Neural cell (in vitro differentiated cells): Measurements from ENCODE around the gene PIM3. TPM values are rescaled to one million over a fixed set of nuclear protein-coding genes. Genes with fewer than 3 reads are reported as not detected.

ENCODE experiments used
- H2AFZ ChIP-seq: fragments of 200-600, 300-800 bp; sonication (generic), shearing (Covaris generic); 2 replicates; pipeline ENCODE4 v1.6.0; 2014; ENCODE audit warnings: low read depth, mild to moderate bottlenecking, antibody characterized with exemption, low read length, moderate library complexity
- H3F3A ChIP-seq: fragments of 200-600 bp; shearing (Covaris generic); 2 replicates; pipeline ENCODE4 v1.6.1; 2016; ENCODE audit warnings: mild to moderate bottlenecking, moderate library complexity, mixed read lengths, antibody characterized with exemption, low read length; ENCODE audit not compliant: insufficient read depth, poor library complexity, severe bottlenecking
- H3K27ac ChIP-seq: fragments of 200-600, 300-800 bp; sonication (generic), shearing (Covaris generic); 2 replicates; pipeline ENCODE4 v1.5.1; 2014; ENCODE audit warnings: mild to moderate bottlenecking, low read length, moderate library complexity
- H3K27me3 ChIP-seq: fragments of 300-800, 200-600 bp; sonication (generic), shearing (Covaris generic); 2 replicates; pipeline ENCODE4 v1.6.0; 2014; ENCODE audit warnings: mild to moderate bottlenecking, low read depth, low read length, moderate library complexity; ENCODE audit not compliant: insufficient read depth
- H3K36me3 ChIP-seq: fragments of 300-800, 200-600 bp; sonication (generic), shearing (Covaris generic); 2 replicates; pipeline ENCODE4 v1.5.1; 2014; ENCODE audit warnings: mild to moderate bottlenecking, antibody characterized with exemption, low read length, moderate library complexity; ENCODE audit not compliant: insufficient read depth
- H3K4me2 ChIP-seq: fragments of 300-800, 200-600 bp; sonication (generic), shearing (Covaris generic); 2 replicates; pipeline ENCODE4 v1.6.0; 2014; ENCODE audit warnings: mild to moderate bottlenecking, low read length
- H3K4me3 ChIP-seq: fragments of 300-800, 200-600 bp; sonication (generic), shearing (Covaris generic); 2 replicates; pipeline ENCODE4 v1.5.1; 2014; ENCODE audit warnings: mild to moderate bottlenecking, low read length, moderate library complexity
- H3K79me2 ChIP-seq: fragments of 200-600 bp; shearing (Covaris generic); replicated peaks from 2 replicates; pipeline ENCODE4 v1.6.0; 2014; ENCODE audit warnings: mild to moderate bottlenecking, low read length, moderate library complexity; ENCODE audit not compliant: insufficient read depth
- H3K9ac ChIP-seq: fragments of 300-800, 200-600 bp; sonication (generic), shearing (Covaris generic); 2 replicates; pipeline ENCODE4 v1.6.1; 2016; ENCODE audit warnings: mild to moderate bottlenecking, low read length, mixed read lengths
- H3K9me2 ChIP-seq: fragments of 200-600 bp; shearing (Covaris generic); 2 replicates; pipeline ENCODE4 v1.6.1; 2016; ENCODE audit warnings: mild to moderate bottlenecking, low read length, mixed read lengths; ENCODE audit not compliant: insufficient read depth
- H3K9me3 ChIP-seq: fragments of 200-600, 300-800 bp; sonication (generic), shearing (Covaris generic); 2 replicates; pipeline ENCODE4 v1.6.1; 2016; ENCODE audit warnings: mild to moderate bottlenecking, mixed run types, low read length, moderate library complexity, mixed read lengths
- H4K20me1 ChIP-seq: fragments of 200-600 bp; shearing (Covaris generic); 2 replicates; pipeline ENCODE4 v1.6.1; 2016; ENCODE audit warnings: mild to moderate bottlenecking, mixed run types; ENCODE audit not compliant: insufficient read depth
- CTCF ChIP-seq: fragments of 450-650 bp; IDR thresholded peaks from 2 replicates; pipeline ENCODE4 v1.5.1; 2014; ENCODE audit warnings: antibody characterized with exemption, mild to moderate bottlenecking, moderate library complexity; ENCODE audit not compliant: poor library complexity, severe bottlenecking
- EP300 ChIP-seq: fragments of 450-650 bp; conservative IDR thresholded peaks from 2 replicates; pipeline ENCODE4 v1.6.1; 2014; ENCODE audit warnings: antibody characterized with exemption, mild to moderate bottlenecking, moderate library complexity; ENCODE audit not compliant: poor library complexity, severe bottlenecking
- EZH2 ChIP-seq: fragments of 200-600, 300-800 bp; shearing (Covaris generic), sonication (generic); IDR thresholded peaks from 2 replicates; pipeline ENCODE4 v1.6.1; 2014; ENCODE audit warnings: antibody characterized with exemption, low read length, borderline replicate concordance, mild to moderate bottlenecking; ENCODE audit not compliant: insufficient read depth, poor library complexity, severe bottlenecking
- MXI1 ChIP-seq: fragments of 450-650 bp; conservative IDR thresholded peaks from 2 replicates; pipeline ENCODE4 v1.6.1; 2014; ENCODE audit warnings: antibody characterized with exemption, mild to moderate bottlenecking; ENCODE audit not compliant: poor library complexity, severe bottlenecking
- POLR2AphosphoS5 ChIP-seq: IDR thresholded peaks from 2 replicates; pipeline ENCODE4 v1.6.1; 2012
- RAD21 ChIP-seq: fragments of 450-650 bp; conservative IDR thresholded peaks from 2 replicates; pipeline ENCODE4 v1.6.1; 2014; ENCODE audit warnings: antibody characterized with exemption, mild to moderate bottlenecking, moderate library complexity
- REST ChIP-seq: IDR thresholded peaks from 2 replicates; pipeline ENCODE4 v1.6.1; 2012; ENCODE audit warnings: borderline replicate concordance
- SMC3 ChIP-seq: fragments of 450-650 bp; conservative IDR thresholded peaks from 2 replicates; pipeline ENCODE4 v1.6.1; 2014; ENCODE audit warnings: antibody characterized with exemption, mild to moderate bottlenecking, moderate library complexity; ENCODE audit not compliant: poor library complexity
- TAF1 ChIP-seq: IDR thresholded peaks from 2 replicates; pipeline ENCODE4 v1.6.1; 2012; ENCODE audit warnings: low read depth
- polyA plus RNA-seq: library from polyadenylated mRNA; depleted of rRNA; stranded (reverse); fragments of >200 nt; gene quantifications from 2 replicates; pipeline ENCODE4 v1.2.3, GENCODE V29; 2014

Gene PIM3
- polyA plus RNA-seq, 1 donor from 2014 or later, result 28.7 TPM

- Histone ChIP-seq H3K9ac (no peak overlapping the region), H3K4me2 (no peak overlapping the region), H3K9me3 (peaks cover 4% of the 10 kb centered on the region), H3K36me3 (no peaks in the 10 kb centered on the region), H3K27ac (no peak overlapping the region), H3K4me3 (no peak overlapping the region), H2AFZ (no peak overlapping the region), H3K27me3 (no peaks in the 10 kb centered on the region), H4K20me1 (no peaks in the 10 kb centered on the region), H3K79me2 (no peaks in the 10 kb centered on the region), H3F3A (no peaks in the 10 kb centered on the region), H3K9me2 (no peaks in the 10 kb centered on the region)
- TF ChIP-seq MXI1 (no peak), EZH2 (no peak), CTCF (no peak), POLR2AphosphoS5 (no peak), SMC3 (no peak), REST (no peak), EP300 (no peak), TAF1 (no peak), RAD21 (no peak)
These were observed 31.4 kb downstream of the PIM3 start for GRCh38 chr22:49991907-49992533.

- Histone ChIP-seq H3K9ac (no peak overlapping the region), H3K9me2 (no peaks in the 10 kb centered on the region), H3K9me3 (peaks cover 4% of the 10 kb centered on the region), H3K79me2 (no peaks in the 10 kb centered on the region), H2AFZ (no peak overlapping the region), H3K27ac (no peak overlapping the region), H3K27me3 (no peaks in the 10 kb centered on the region), H3K36me3 (no peaks in the 10 kb centered on the region), H3K4me3 (no peak overlapping the region), H3K4me2 (no peak overlapping the region), H4K20me1 (no peaks in the 10 kb centered on the region), H3F3A (no peaks in the 10 kb centered on the region)
- no peak for TF ChIP-seq REST
- TF ChIP-seq TAF1, result no peak
- TF ChIP-seq EZH2, result no peak
- no peak for TF ChIP-seq POLR2AphosphoS5
- no peak for TF ChIP-seq MXI1
- TF ChIP-seq CTCF, result no peak
- TF ChIP-seq SMC3, result no peak
- no peak for TF ChIP-seq EP300
- no peak for TF ChIP-seq RAD21
These were observed 32.5 kb downstream of the PIM3 start for GRCh38 chr22:49992921-49993648.
